ENCODE results near the gene DCAF5.
A peak's percentile ranks its signal among the peaks of the same experiment; 100 is the strongest.

DCAF5 gene

DNA sequence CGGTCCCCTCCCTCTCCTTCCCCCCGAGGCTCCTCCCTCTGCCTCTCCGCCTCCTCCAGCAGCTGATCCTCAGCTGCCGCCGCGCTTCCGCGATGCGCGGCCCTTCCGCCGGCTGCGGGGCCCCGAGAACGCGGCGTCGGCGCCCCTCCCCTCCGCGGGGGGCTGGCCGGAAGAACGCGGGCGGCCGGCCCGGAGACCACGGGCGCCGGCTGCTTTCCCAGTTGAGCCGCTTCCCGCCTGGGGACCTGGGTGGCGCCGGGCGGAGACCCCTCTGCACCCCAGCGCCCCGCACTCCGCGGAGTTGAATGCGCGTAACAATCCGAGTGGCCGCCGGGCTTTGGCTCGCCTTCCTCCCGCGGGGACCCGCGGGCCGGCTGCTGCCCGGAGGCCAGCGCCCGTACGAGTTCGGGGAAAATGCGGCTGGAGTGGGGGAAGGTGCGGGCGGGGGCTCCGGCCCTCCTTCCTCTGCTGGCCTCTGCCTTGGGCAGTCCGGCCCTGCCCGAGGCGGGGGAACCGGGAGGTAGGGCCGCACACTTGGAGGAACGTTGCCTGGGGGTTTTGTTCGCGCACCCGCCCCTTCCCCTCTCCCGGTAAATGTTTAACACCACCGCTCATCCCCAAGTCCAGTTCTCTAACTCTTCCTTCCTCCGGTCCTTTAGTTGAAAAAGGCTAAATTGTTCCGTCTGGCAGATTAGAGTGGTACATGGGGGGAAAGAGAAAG, 393 bp upstream of the DCAF5 start:
- TF ChIP-seq ZFX (IDR thresholded peaks at IDR 0.05; ENCODE audit: borderline replicate concordance), result no peak
- TF ChIP-seq, protein P1, sequence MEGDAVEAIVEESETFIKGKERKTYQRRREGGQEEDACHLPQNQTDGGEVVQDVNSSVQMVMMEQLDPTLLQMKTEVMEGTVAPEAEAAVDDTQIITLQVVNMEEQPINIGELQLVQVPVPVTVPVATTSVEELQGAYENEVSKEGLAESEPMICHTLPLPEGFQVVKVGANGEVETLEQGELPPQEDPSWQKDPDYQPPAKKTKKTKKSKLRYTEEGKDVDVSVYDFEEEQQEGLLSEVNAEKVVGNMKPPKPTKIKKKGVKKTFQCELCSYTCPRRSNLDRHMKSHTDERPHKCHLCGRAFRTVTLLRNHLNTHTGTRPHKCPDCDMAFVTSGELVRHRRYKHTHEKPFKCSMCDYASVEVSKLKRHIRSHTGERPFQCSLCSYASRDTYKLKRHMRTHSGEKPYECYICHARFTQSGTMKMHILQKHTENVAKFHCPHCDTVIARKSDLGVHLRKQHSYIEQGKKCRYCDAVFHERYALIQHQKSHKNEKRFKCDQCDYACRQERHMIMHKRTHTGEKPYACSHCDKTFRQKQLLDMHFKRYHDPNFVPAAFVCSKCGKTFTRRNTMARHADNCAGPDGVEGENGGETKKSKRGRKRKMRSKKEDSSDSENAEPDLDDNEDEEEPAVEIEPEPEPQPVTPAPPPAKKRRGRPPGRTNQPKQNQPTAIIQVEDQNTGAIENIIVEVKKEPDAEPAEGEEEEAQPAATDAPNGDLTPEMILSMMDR (IDR thresholded peaks at IDR 0.05), result no peak
- peak overlapping the region; percentile 68 for H3K27ac ChIP-seq

GRCh38 chr14:69152181-69152901, 578 bp downstream of the DCAF5 start:
- H3K27ac ChIP-seq, result peak overlapping the region; percentile 68
- TF ChIP-seq, protein P1 (IDR thresholded peaks at IDR 0.05), result no peak
- TF ChIP-seq ZFX (IDR thresholded peaks at IDR 0.05; ENCODE audit: borderline replicate concordance), result no peak

DNA sequence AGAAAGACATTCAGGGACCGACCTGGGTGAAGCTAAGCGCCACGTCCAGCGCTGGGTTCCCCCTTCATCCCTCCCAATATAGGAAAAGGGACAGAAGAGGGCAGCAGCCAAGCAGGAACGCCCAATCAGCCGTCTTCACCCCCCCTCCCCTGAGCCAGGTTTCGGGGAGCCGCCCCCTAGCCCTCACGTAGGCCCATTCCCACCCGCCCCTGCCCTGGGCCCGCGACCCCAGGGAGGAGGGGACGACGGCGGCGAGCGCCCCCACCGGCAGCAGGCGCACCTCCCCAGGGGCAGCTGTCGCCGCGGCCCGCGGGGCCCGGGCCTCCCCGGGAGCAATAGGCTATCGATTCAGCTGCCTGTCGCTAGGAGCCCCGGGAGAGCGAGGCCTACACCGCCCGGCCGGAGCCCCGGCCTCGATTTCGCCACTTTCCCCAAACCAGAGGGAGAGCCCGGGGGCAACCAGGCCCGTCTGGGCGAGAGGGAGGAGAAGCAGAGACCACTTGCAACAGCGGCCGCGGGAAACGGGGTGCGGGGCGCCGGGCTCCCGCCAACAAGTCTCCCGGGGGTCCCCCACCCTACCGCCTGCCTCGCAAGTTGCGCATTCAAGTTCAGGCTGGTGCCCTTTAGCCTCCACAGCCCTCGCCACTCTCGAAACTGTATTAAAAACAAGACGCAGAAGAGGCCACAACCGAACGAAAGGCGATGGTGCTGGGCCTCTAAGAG, 1.3 kb downstream of the DCAF5 start:
- TF ChIP-seq ZFX (IDR thresholded peaks at IDR 0.05; ENCODE audit: borderline replicate concordance), result no peak
- TF ChIP-seq, protein P1 (IDR thresholded peaks at IDR 0.05), result peak; percentile 70
- H3K27ac ChIP-seq, result peak overlapping the region; percentile 68

- no peak overlapping the region for H3K27ac ChIP-seq
- TF ChIP-seq, protein P1 (IDR thresholded peaks at IDR 0.05), result no peak
- no peak for TF ChIP-seq ZFX (IDR thresholded peaks at IDR 0.05; ENCODE audit: borderline replicate concordance)
Measured at GRCh38 chr14:69149461-69150244, 3.3 kb downstream of the DCAF5 start.

DNA sequence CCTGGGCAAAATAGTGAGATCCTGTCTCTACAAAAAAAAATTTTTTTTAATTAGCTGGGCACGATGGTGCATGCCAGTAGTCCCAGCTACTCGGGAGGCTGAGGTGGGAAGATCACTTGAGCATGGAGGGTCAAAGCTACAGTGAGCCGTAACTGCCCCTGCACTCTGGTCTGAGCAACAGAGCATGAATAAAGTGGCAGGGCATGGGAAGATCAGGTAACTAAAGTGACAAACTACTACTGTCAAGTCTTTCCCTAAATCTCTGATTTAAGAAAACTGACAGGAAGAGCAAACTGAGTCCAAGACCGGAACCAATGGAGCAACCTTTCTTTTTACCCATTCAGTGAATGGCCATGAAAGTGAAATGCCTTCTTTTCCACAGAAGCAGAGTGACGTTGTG, 10.8 kb downstream of the DCAF5 start:
- H3K27ac ChIP-seq, result no peak overlapping the region
- TF ChIP-seq ZFX (IDR thresholded peaks at IDR 0.05; ENCODE audit: borderline replicate concordance), result no peak
- TF ChIP-seq, protein P1 (IDR thresholded peaks at IDR 0.05), result no peak

- no peak overlapping the region for H3K27ac ChIP-seq
- TF ChIP-seq, protein P1 (IDR thresholded peaks at IDR 0.05), result no peak
- no peak for TF ChIP-seq ZFX (IDR thresholded peaks at IDR 0.05; ENCODE audit: borderline replicate concordance)
Measured at GRCh38 chr14:69141550-69141949, 11.4 kb downstream of the DCAF5 start.
